GM12891 (cell line): ENCODE results near the gene POLR2E.
"Not testable (repeated sequence)": the region's sequence is repeated elsewhere in the genome, so short reads cannot be mapped to it uniquely, and the experiment has no call there.

Experiments
- DNase-seq: peaks from one replicate; pipeline ENCODE4 v3.0.0; 2011; ENCODE audit warnings: low spot score; ENCODE audit not compliant: insufficient read length
- FAIRE-seq: peaks from 2 replicates; lab custom pipeline; 2011; peaks lifted over from hg19 to GRCh38; lab: Jason Lieb, UNC
- PAX5 ChIP-seq: IDR thresholded peaks from 2 replicates; pipeline ENCODE4 v1.6.1; 2011; ENCODE audit warnings: low read length, moderate library complexity, mild to moderate bottlenecking; ENCODE audit not compliant: insufficient read depth, severe bottlenecking
- POLR2A ChIP-seq: IDR thresholded peaks from 2 replicates; pipeline ENCODE4 v1.6.1; 2011; ENCODE audit warnings: low read depth, low read length, control low read depth
- POLR2AphosphoS5 ChIP-seq: IDR thresholded peaks from 2 replicates; pipeline ENCODE4 v1.6.1; 2011; ENCODE audit warnings: low read depth, low read length, control low read depth
- POU2F2 ChIP-seq: IDR thresholded peaks from 2 replicates; pipeline ENCODE4 v1.6.1; 2011; ENCODE audit warnings: low read depth, mild to moderate bottlenecking, control low read depth, low read length, moderate library complexity
- SPI1 ChIP-seq: IDR thresholded peaks from 2 replicates; pipeline ENCODE4 v1.6.1; 2011; ENCODE audit warnings: low read depth, low read length, control low read depth
- TAF1 ChIP-seq: IDR thresholded peaks from 2 replicates; pipeline ENCODE4 v1.6.1; 2011; ENCODE audit warnings: low read depth, low read length, control low read depth

POLR2E gene

GRCh38 chr19:1134431-1134830, 39.3 kb upstream of the POLR2E start:
- DNase-seq (no peak), FAIRE-seq (no peak)
- no peak for TF ChIP-seq TAF1
- no peak for TF ChIP-seq POLR2A
- no peak for TF ChIP-seq SPI1
- no peak for TF ChIP-seq POU2F2
- no peak for TF ChIP-seq POLR2AphosphoS5
- no peak for TF ChIP-seq PAX5

GRCh38 chr19:1133471-1133929, 38.3 kb upstream of the POLR2E start:
- TF ChIP-seq TAF1 (no peak), POU2F2 (no peak), POLR2AphosphoS5 (no peak), POLR2A (no peak), SPI1 (no peak), PAX5 (no peak)
- DNase-seq = no peak
- FAIRE-seq = peak; percentile 57

GRCh38 chr19:1132552-1133383, 37.6 kb upstream of the POLR2E start:
- no peak for DNase-seq
- FAIRE-seq = no peak
- TF ChIP-seq POU2F2 (no peak), TAF1 (no peak), POLR2AphosphoS5 (no peak), POLR2A (no peak), SPI1 (no peak), PAX5 (no peak)

- peak; percentile 89 for DNase-seq
- TF ChIP-seq POLR2AphosphoS5 = 0 out of 2 replicates have a peak, but pooled peaks have one; percentile 24
- peak; percentile 96 for TF ChIP-seq POU2F2
- peak; percentile 37; the same call in 1 of the 2 replicates for TF ChIP-seq POLR2A
- TF ChIP-seq TAF1 = no peak
- no peak for TF ChIP-seq PAX5
- TF ChIP-seq SPI1 = peak; percentile 45; the same call in 1 of the 2 replicates
- FAIRE-seq = peak; percentile 97
Observed at GRCh38 chr19:1131718-1132551, 36.8 kb upstream of the POLR2E start.

GRCh38 chr19:1130771-1131717, 35.9 kb upstream of the POLR2E start:
- no peak for TF ChIP-seq SPI1
- no peak for TF ChIP-seq POLR2AphosphoS5
- no peak for TF ChIP-seq POU2F2
- no peak for TF ChIP-seq TAF1
- TF ChIP-seq POLR2A = no peak
- TF ChIP-seq PAX5 = no peak
- FAIRE-seq = peak; percentile 92
- DNase-seq = no peak

- TF ChIP-seq PAX5 = no peak
- TF ChIP-seq POU2F2 = no peak
- TF ChIP-seq POLR2AphosphoS5 = no peak
- no peak for TF ChIP-seq TAF1
- TF ChIP-seq SPI1 = no peak
- no peak for TF ChIP-seq POLR2A
- FAIRE-seq (no peak), DNase-seq (no peak)
Observed at GRCh38 chr19:1129535-1129934, 34.4 kb upstream of the POLR2E start.

GRCh38 chr19:1129084-1129483, 33.9 kb upstream of the POLR2E start:
- FAIRE-seq, DNase-seq: not testable (repeated sequence)

GRCh38 chr19:1128106-1128505, 32.9 kb upstream of the POLR2E start:
- TF ChIP-seq POLR2AphosphoS5 (no peak), TAF1 (no peak), PAX5 (no peak), SPI1 (no peak), POU2F2 (no peak), POLR2A (no peak)
- no peak for FAIRE-seq
- no peak for DNase-seq

GRCh38 chr19:1126984-1127760, 32.0 kb upstream of the POLR2E start:
- no peak for FAIRE-seq
- no peak for DNase-seq
- TF ChIP-seq POLR2AphosphoS5 = no peak
- TF ChIP-seq SPI1 = no peak
- no peak for TF ChIP-seq TAF1
- TF ChIP-seq POLR2A = no peak
- no peak for TF ChIP-seq PAX5
- TF ChIP-seq POU2F2 = no peak
